Body of pancreas (tissue), 4 donors: Measurements from ENCODE around the gene SCAMP1. TPM values are rescaled to one million over a fixed set of nuclear protein-coding genes. Genes with fewer than 3 reads are reported as not detected.

Experiments used
- ATAC-seq: fragments of 150-250 bp; one replicate; pipeline ENCODE4 v1.9.1; 2016
- DNase-seq, 4 donors: peaks; one replicate each; pipeline ENCODE4 v3.0.0-alpha.2; 2019
- H3K27ac ChIP-seq, 4 donors: fragments of 200-600 bp; sonication (generic); 1 replicate in 3 of 4; 2 replicates in 1 of 4; pipeline versions ENCODE4 v1.5.1 to v1.6.1; 2016 to 2019; ENCODE audit warnings: mild to moderate bottlenecking in 1 of 4, mixed read lengths in 1 of 4, moderate library complexity in 1 of 4
- H3K27me3 ChIP-seq, 2 donors: fragments of 200-600 bp; sonication (generic); one replicate each; pipeline ENCODE4 v1.6.0; 2016; ENCODE audit warnings: mild to moderate bottlenecking in 1 of 2
- H3K36me3 ChIP-seq, 2 donors: fragments of 200-600 bp; sonication (generic); replicated peaks in 1 of 2; 2 replicates each; pipeline ENCODE4 v1.5.1; 2016; ENCODE audit warnings: low read depth in 2 of 2; ENCODE audit not compliant: insufficient read depth in 1 of 2
- H3K4me1 ChIP-seq: fragments of 200-600 bp; sonication (generic); one replicate; pipeline ENCODE4 v1.6.0; 2016
- H3K4me3 ChIP-seq, 2 donors: fragments of 200-600 bp; sonication (generic); 1 replicate in 1 of 2; 2 replicates in 1 of 2; pipeline ENCODE4 v1.5.1; 2016 to 2019
- H3K9me3 ChIP-seq, 3 donors: fragments of 200-600 bp; sonication (generic); 1 replicate in 2 of 3; 2 replicates in 1 of 3; pipeline ENCODE4 v1.5.1; 2016
- CTCF ChIP-seq, 7 experiments: fragments of 450-650 bp in 4 of 7; fragments of 200-600 bp in 3 of 7; sonication (generic) in 3 of 7; IDR thresholded peaks; one replicate each; pipeline ENCODE4 v1.5.1; 2016 to 2019; ENCODE audit warnings: antibody characterized with exemption in 7 of 7
- POLR2A ChIP-seq, 3 donors: fragments of 450-650 bp; IDR thresholded peaks; one replicate each; pipeline ENCODE4 v1.6.1; 2016; ENCODE audit warnings: antibody characterized with exemption in 3 of 3, mild to moderate bottlenecking in 2 of 3
- WGBS, 2 donors: methylation state at CpG; one replicate each; pipeline ENCODE4 v1.1.5; 2017; 5-methylcytosine and 5-hydroxymethylcytosine counted together
- intact Hi-C: fragments of 100-400 bp; cut with DNase I; formaldehyde crosslinking; loops from one replicate; pipeline ENCODE4 v1.15.1; 2023
- small RNA-seq: library from RNA; depleted of rRNA; stranded (forward); fragments of <200 nt; gene quantifications from one replicate; pipeline ENCODE3, GENCODE V24; 2016
- total RNA-seq, 2 donors: library from RNA; depleted of rRNA; stranded (reverse); fragments of >200 nt; gene quantifications; one replicate each; pipeline ENCODE4 v1.1.0, GENCODE V29; 2016

SCAMP1 gene
- total RNA-seq, 2 donors from 2014 or later, result 10.2 to 15.8 TPM

DNA sequence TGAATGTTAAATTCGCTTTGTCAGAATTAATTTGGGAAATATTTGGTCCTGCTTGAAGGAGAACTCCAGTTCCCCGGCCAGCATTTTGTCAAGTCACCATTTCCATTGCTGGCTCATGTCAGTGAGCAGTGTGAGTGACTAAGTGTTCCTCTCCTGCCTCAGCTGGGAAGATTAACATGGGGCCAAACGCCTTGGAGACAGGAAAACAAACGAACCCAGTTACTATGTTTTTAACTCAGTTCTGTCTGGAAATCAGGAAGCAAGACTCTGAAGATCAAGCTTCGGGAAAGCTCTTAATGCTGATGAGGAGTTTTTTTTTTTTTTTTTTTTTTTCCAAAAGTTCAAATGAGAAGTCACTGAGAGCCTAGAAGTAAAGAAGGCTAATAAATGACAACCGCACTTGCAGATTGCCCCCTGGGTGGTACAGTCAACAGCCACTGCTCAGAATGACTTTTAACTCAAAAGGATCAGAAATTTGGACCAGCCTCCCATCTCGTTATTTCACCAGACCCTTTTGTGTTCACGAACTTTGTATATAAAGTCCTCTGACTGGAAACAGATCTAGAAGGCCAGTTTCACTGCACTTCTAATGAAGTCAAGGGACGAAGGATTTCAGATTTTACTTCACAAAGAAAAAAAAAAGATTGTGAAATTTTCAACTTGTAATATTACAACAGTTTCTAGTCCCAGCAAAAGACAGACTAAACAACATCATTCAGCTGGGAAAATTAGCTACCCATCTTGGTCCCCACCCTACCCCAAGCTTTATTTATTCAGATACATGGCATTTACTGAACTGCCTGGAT lies 166.8 kb downstream of the SCAMP1 start:
- peaks cover 12% of the 10 kb centered on the region for H3K4me1 ChIP-seq
- ATAC-seq (peak; percentile 89), DNase-seq (peak; percentile 60 to 83 (median 69))
- H3K9me3 ChIP-seq, result no peaks in the 10 kb centered on the region
- WGBS, 2 donors, result 50 to 68% methylated on average over 9 of the region's 9 CpGs
- intact Hi-C loops, result no loop called here
- H3K36me3 ChIP-seq, result no peaks in the 10 kb centered on the region
- peak overlapping the region in 2 of 4 donors; percentile 31 to 42 for H3K27ac ChIP-seq
- no peaks in the 10 kb centered on the region for H3K27me3 ChIP-seq
- TF ChIP-seq CTCF (IDR thresholded peaks at IDR 0.05), result no peak
- TF ChIP-seq POLR2A (IDR thresholded peaks at IDR 0.05), result no peak
- H3K4me3 ChIP-seq, result no peak overlapping the region

GRCh38 chr5:78527925-78528324 lies 167.5 kb downstream of the SCAMP1 start:
- Histone ChIP-seq H3K4me1 (peaks cover 12% of the 10 kb centered on the region), H3K27ac (peak overlapping the region in 2 of 4 donors; percentile 31 to 42), H3K36me3 (no peaks in the 10 kb centered on the region), H3K4me3 (no peak overlapping the region), H3K9me3 (no peaks in the 10 kb centered on the region), H3K27me3 (no peaks in the 10 kb centered on the region)
- intact Hi-C loops, result no loop called here
- TF ChIP-seq POLR2A (IDR thresholded peaks at IDR 0.05) (no peak), CTCF (IDR thresholded peaks at IDR 0.05) (no peak)
- 74 to 89% methylated on average over 3 of the region's 3 CpGs for WGBS, 2 donors
- ATAC-seq (no peak), DNase-seq (no peak)

Small RNA genes within 50 kb of the gene (small RNA-seq; reads per million reads assigned to genes)
- gene RF00019 (not detected), gene RNU6-183P (not detected)

Other genes with a start within 250 kb of the SCAMP1 start
- 10 to 100 TPM; 23.6 to 32.3 TPM for gene AP3B1, start 65.9 kb upstream of the SCAMP1 start, total RNA-seq